ENCODE measurements around the gene TTC3. TPM values are rescaled to one million over a fixed set of nuclear protein-coding genes. Genes with fewer than 3 reads are reported as not detected.
A peak's percentile ranks its signal among the peaks of the same experiment; 100 is the strongest.

TTC3 gene
- total RNA-seq, 1 donor from 2014 or later = 93.0 TPM

DNA sequence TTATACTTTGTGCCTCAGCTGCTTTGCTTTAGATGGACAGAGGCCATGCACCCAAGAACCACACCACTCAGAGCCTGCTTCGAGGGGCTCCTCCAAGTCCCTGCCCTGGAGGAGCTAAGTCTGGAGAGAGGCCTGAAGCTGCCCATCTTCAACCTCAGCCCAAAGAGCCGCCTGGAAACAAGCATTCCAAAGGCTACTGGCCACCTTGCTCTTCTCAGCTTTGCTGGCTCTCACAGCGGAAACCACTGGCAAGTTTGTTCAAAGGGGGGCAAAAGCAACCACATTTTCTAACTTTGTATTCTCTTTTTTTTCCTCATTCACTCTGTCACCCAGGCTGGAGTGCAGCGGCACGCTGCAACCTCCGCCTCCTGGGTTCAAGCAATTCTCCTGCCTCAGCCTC, 170.9 kb downstream of the TTC3 start:
- intact Hi-C loops (cut with DNase I) = no loop called here
- no peaks in the 10 kb centered on the region for H3K27me3 ChIP-seq (ENCODE audit: low read depth)
- no peak for ATAC-seq

DNA sequence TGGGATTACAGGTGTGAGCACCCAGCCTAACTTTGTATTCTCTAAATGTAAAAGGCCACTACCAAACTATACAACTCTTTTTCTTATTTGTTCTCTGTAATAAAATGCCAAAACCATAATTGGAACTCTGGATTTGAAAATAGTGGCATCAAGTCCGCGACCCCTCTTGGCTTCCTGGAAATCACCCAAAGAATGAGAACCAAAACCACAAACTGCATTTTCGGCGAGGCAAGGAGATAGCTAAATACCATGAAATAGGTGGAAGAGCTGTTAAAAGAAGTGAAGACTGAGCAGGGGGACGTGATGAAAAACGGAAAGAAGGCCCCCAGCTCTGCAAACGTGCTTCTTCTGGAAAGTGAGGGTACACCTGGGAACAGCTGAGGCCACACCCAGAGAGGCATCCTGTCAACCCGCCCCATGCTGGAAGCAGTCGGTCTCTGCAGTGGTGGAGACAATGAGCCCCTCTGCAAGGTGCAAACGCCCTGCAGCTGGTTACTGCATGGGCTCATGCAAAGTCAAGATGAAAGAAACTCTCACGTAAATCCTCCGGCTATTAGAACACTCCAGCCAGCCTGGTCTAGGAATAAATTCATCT, 171.5 kb downstream of the TTC3 start:
- TF ChIP-seq, protein P1, sequence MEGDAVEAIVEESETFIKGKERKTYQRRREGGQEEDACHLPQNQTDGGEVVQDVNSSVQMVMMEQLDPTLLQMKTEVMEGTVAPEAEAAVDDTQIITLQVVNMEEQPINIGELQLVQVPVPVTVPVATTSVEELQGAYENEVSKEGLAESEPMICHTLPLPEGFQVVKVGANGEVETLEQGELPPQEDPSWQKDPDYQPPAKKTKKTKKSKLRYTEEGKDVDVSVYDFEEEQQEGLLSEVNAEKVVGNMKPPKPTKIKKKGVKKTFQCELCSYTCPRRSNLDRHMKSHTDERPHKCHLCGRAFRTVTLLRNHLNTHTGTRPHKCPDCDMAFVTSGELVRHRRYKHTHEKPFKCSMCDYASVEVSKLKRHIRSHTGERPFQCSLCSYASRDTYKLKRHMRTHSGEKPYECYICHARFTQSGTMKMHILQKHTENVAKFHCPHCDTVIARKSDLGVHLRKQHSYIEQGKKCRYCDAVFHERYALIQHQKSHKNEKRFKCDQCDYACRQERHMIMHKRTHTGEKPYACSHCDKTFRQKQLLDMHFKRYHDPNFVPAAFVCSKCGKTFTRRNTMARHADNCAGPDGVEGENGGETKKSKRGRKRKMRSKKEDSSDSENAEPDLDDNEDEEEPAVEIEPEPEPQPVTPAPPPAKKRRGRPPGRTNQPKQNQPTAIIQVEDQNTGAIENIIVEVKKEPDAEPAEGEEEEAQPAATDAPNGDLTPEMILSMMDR (IDR thresholded peaks at IDR 0.05) = no peak
- Histone ChIP-seq H3K4me3 (no peak overlapping the region), H3K9me3 (no peaks in the 10 kb centered on the region), H3K27me3 (ENCODE audit: low read depth) (no peaks in the 10 kb centered on the region), H3K27ac (no peak overlapping the region), H3K36me3 (peaks cover 20% of the 10 kb centered on the region), H3K4me1 (peaks cover 15% of the 10 kb centered on the region)
- DNase-seq = no peak
- no peak for ATAC-seq
- intact Hi-C loops (cut with DNase I) = no loop called here

More for the DNA sequence above, 170.9 kb downstream of the TTC3 start:
- peaks cover 27% of the 10 kb centered on the region for H3K36me3 ChIP-seq
- TF ChIP-seq, protein P1 (IDR thresholded peaks at IDR 0.05) = no peak
- H3K27ac ChIP-seq = no peak overlapping the region
- no peak for DNase-seq
- no peak overlapping the region for H3K4me3 ChIP-seq
- H3K9me3 ChIP-seq = no peaks in the 10 kb centered on the region
- peaks cover 15% of the 10 kb centered on the region for H3K4me1 ChIP-seq

- Histone ChIP-seq H3K27ac (no peak overlapping the region), H3K27me3 (ENCODE audit: low read depth) (no peaks in the 10 kb centered on the region), H3K4me1 (peaks cover 15% of the 10 kb centered on the region), H3K4me3 (no peak overlapping the region), H3K36me3 (peaks cover 15% of the 10 kb centered on the region), H3K9me3 (no peaks in the 10 kb centered on the region)
- ATAC-seq (peak; percentile 28 to 61), DNase-seq (no peak)
- intact Hi-C loops (cut with DNase I) = no loop called here
- TF ChIP-seq, protein P1 (IDR thresholded peaks at IDR 0.05) = no peak
These were observed 172.1 kb downstream of the TTC3 start for GRCh38 chr21:37245151-37245550.

GRCh38 chr21:37248298-37248697, 175.2 kb downstream of the TTC3 start:
- intact Hi-C loops (cut with DNase I) = no loop called here
- Histone ChIP-seq H3K27ac (no peak overlapping the region), H3K4me3 (no peak overlapping the region), H3K27me3 (ENCODE audit: low read depth) (no peaks in the 10 kb centered on the region), H3K36me3 (no peaks in the 10 kb centered on the region), H3K9me3 (no peaks in the 10 kb centered on the region), H3K4me1 (peaks cover 23% of the 10 kb centered on the region)
- ATAC-seq = no peak
- DNase-seq = no peak
- TF ChIP-seq, protein P1 (IDR thresholded peaks at IDR 0.05) = no peak

- Histone ChIP-seq H3K9me3 (no peaks in the 10 kb centered on the region), H3K27me3 (ENCODE audit: low read depth) (no peaks in the 10 kb centered on the region), H3K4me3 (no peak overlapping the region), H3K36me3 (no peaks in the 10 kb centered on the region), H3K27ac (no peak overlapping the region), H3K4me1 (peaks cover 23% of the 10 kb centered on the region)
- no peak for ATAC-seq
- TF ChIP-seq, protein P1 (IDR thresholded peaks at IDR 0.05) = no peak
- DNase-seq = no peak
- intact Hi-C loops (cut with DNase I) = no loop called here
These were observed 176.3 kb downstream of the TTC3 start for GRCh38 chr21:37249112-37249904.
